NK-92 treated with Interleukin-12 subunit alpha and Interleukin-12 subunit beta, amount 100 ng/mL, for 24 hours (cell line): ENCODE results near the gene NUP214.
"Not testable (repeated sequence)": the region's sequence is repeated elsewhere in the genome, so short reads cannot be mapped to it uniquely, and the experiment has no call there.

Experiments used
- DNase-seq: peaks from one replicate; lab custom pipeline; 2025; lab: John Stamatoyannopoulos, UW

Gene NUP214

GRCh38 chr9:131160416-131161112, 35.2 kb downstream of the NUP214 start:
- DNase-seq = no peak

GRCh38 chr9:131161585-131161984, 36.2 kb downstream of the NUP214 start:
- no peak for DNase-seq

- no peak for DNase-seq
Measured at GRCh38 chr9:131162886-131163285, 37.5 kb downstream of the NUP214 start.

- no peak for DNase-seq
Measured at GRCh38 chr9:131165523-131165922, 40.1 kb downstream of the NUP214 start.

- no peak for DNase-seq
Measured at GRCh38 chr9:131167146-131167692, 41.8 kb downstream of the NUP214 start.

- no peak for DNase-seq
Measured at GRCh38 chr9:131167936-131168335, 42.5 kb downstream of the NUP214 start.

GRCh38 chr9:131169563-131170240, 44.3 kb downstream of the NUP214 start:
- no peak for DNase-seq

GRCh38 chr9:131173995-131174394, 48.6 kb downstream of the NUP214 start:
- no peak for DNase-seq

- no peak for DNase-seq
Measured at GRCh38 chr9:131174681-131175239, 49.4 kb downstream of the NUP214 start.

- DNase-seq = no peak
Measured at GRCh38 chr9:131177898-131178297, 52.5 kb downstream of the NUP214 start.

GRCh38 chr9:131178382-131178781, 53.0 kb downstream of the NUP214 start:
- peak; percentile 18 for DNase-seq

- DNase-seq = no peak
Measured at GRCh38 chr9:131178926-131179325, 53.5 kb downstream of the NUP214 start.

- no peak for DNase-seq
Measured at GRCh38 chr9:131179561-131180219, 54.3 kb downstream of the NUP214 start.

GRCh38 chr9:131180454-131180853, 55.1 kb downstream of the NUP214 start:
- DNase-seq = no peak

GRCh38 chr9:131181091-131181681, 55.8 kb downstream of the NUP214 start:
- DNase-seq = no peak

- DNase-seq = no peak
Measured at GRCh38 chr9:131185924-131186323, 60.5 kb downstream of the NUP214 start.

GRCh38 chr9:131186622-131187021, 61.2 kb downstream of the NUP214 start:
- DNase-seq = no peak

- no peak for DNase-seq
Measured at GRCh38 chr9:131187957-131188356, 62.6 kb downstream of the NUP214 start.

GRCh38 chr9:131188976-131189375, 63.6 kb downstream of the NUP214 start:
- DNase-seq = no peak

- DNase-seq = no peak
Measured at GRCh38 chr9:131190191-131190590, 64.8 kb downstream of the NUP214 start.

- DNase-seq = not testable (repeated sequence)
Measured at GRCh38 chr9:131191032-131191431, 65.6 kb downstream of the NUP214 start.

- DNase-seq = no peak
Measured at GRCh38 chr9:131191857-131192256, 66.5 kb downstream of the NUP214 start.
